Glutamatergic neuron (in vitro differentiated cells): Measurements from ENCODE around the gene ZNF827. TPM values are rescaled to one million over a fixed set of nuclear protein-coding genes. Genes with fewer than 3 reads are reported as not detected.
A peak's percentile ranks its signal among the peaks of the same experiment; 100 is the strongest.

Source experiments
- DNase-seq: peaks from one replicate; pipeline ENCODE4 v3.0.0; 2022
- H3K27ac Mint-ChIP-seq: one replicate; pipeline ENCODE4 v1.8.0; 2020; ENCODE audit warnings: mild to moderate bottlenecking, mixed read lengths, inconsistent platforms; ENCODE audit not compliant: unreplicated experiment
- H3K27me3 Mint-ChIP-seq: one replicate; pipeline ENCODE4 v1.8.0; 2020; ENCODE audit warnings: mild to moderate bottlenecking, moderate library complexity, mixed read lengths, inconsistent platforms; ENCODE audit not compliant: unreplicated experiment
- H3K36me3 Mint-ChIP-seq: one replicate; pipeline ENCODE4 v1.8.0; 2020; ENCODE audit warnings: mild to moderate bottlenecking, mixed read lengths, inconsistent platforms; ENCODE audit not compliant: unreplicated experiment
- H3K4me1 Mint-ChIP-seq: one replicate; pipeline ENCODE4 v1.8.0; 2020; ENCODE audit warnings: mild to moderate bottlenecking, low read depth, mixed read lengths, inconsistent platforms; ENCODE audit not compliant: unreplicated experiment
- H3K4me3 Mint-ChIP-seq: one replicate; pipeline ENCODE4 v1.8.0; 2020; ENCODE audit warnings: mild to moderate bottlenecking, mixed read lengths, inconsistent platforms; ENCODE audit not compliant: unreplicated experiment
- H3K9me3 Mint-ChIP-seq: one replicate; pipeline ENCODE4 v1.8.0; 2020; ENCODE audit warnings: mild to moderate bottlenecking, moderate library complexity, mixed read lengths, inconsistent platforms; ENCODE audit not compliant: unreplicated experiment
- CTCF ChIP-seq: fragments of 200-600 bp; sonication (generic); IDR thresholded peaks from one replicate; pipeline ENCODE4 v1.5.0; 2021; ENCODE audit not compliant: partially characterized antibody, unreplicated experiment
- total RNA-seq: library from RNA; stranded (reverse); fragmentation: NEBNext Ultra II Directional; extraction: Animal tissue kit (Norgen Biotek cat#: 25700); gene quantifications from one replicate; pipeline ENCODE4 v1.2.1, GENCODE V29; 2021; ENCODE audit not compliant: unreplicated experiment

ZNF827 gene
- total RNA-seq, 1 donor from 2014 or later = 227 TPM

GRCh38 chr4:145739845-145740244, 198.8 kb downstream of the ZNF827 start:
- Mint-ChIP-seq H3K36me3 (no peaks in the 10 kb centered on the region), H3K9me3 (no peaks in the 10 kb centered on the region), H3K27me3 (peaks cover 2% of the 10 kb centered on the region), H3K4me1 (peaks cover 12% of the 10 kb centered on the region), H3K27ac (no peak overlapping the region), H3K4me3 (no peak overlapping the region)
- no peak for TF ChIP-seq CTCF
- no peak for DNase-seq

- Mint-ChIP-seq H3K4me3 (no peak overlapping the region), H3K4me1 (peaks cover 17% of the 10 kb centered on the region), H3K27ac (no peak overlapping the region), H3K36me3 (no peaks in the 10 kb centered on the region), H3K9me3 (no peaks in the 10 kb centered on the region), H3K27me3 (peaks cover 2% of the 10 kb centered on the region)
- no peak for DNase-seq
- TF ChIP-seq CTCF = no peak
Observed at GRCh38 chr4:145736241-145736831, 202.3 kb downstream of the ZNF827 start.

- H3K9me3 Mint-ChIP-seq = peaks cover 2% of the 10 kb centered on the region
- H3K36me3 Mint-ChIP-seq = no peaks in the 10 kb centered on the region
- peaks cover 19% of the 10 kb centered on the region for H3K4me1 Mint-ChIP-seq
- H3K27me3 Mint-ChIP-seq = peaks cover 2% of the 10 kb centered on the region
- no peak overlapping the region for H3K4me3 Mint-ChIP-seq
- no peak overlapping the region for H3K27ac Mint-ChIP-seq
- no peak for TF ChIP-seq CTCF
- DNase-seq = no peak
Observed at GRCh38 chr4:145735827-145736226, 202.8 kb downstream of the ZNF827 start.

- TF ChIP-seq CTCF = no peak
- no peak for DNase-seq
- H3K9me3 Mint-ChIP-seq = peaks cover 2% of the 10 kb centered on the region
- H3K4me1 Mint-ChIP-seq = peaks cover 15% of the 10 kb centered on the region
- H3K27ac Mint-ChIP-seq = no peak overlapping the region
- peaks cover 2% of the 10 kb centered on the region for H3K27me3 Mint-ChIP-seq
- no peak overlapping the region for H3K4me3 Mint-ChIP-seq
- H3K36me3 Mint-ChIP-seq = no peaks in the 10 kb centered on the region
Observed at GRCh38 chr4:145735347-145735675, 203.3 kb downstream of the ZNF827 start.

- Mint-ChIP-seq H3K9me3 (peaks cover 2% of the 10 kb centered on the region), H3K36me3 (no peaks in the 10 kb centered on the region)
Observed at GRCh38 chr4:145734576-145735346, 203.9 kb downstream of the ZNF827 start.

More at GRCh38 chr4:145734576-145735346, 203.9 kb downstream of the ZNF827 start:
- H3K4me1 Mint-ChIP-seq = peaks cover 13% of the 10 kb centered on the region
- H3K27me3 Mint-ChIP-seq = peaks cover 2% of the 10 kb centered on the region
- H3K27ac Mint-ChIP-seq = no peak overlapping the region
- TF ChIP-seq CTCF = no peak
- H3K4me3 Mint-ChIP-seq = peak overlapping the region; percentile 2
- DNase-seq = no peak
